ENCODE data around the gene S100PBP. TPM values are rescaled to one million over a fixed set of nuclear protein-coding genes. Genes with fewer than 3 reads are reported as not detected.

The S100PBP gene
- polyA plus RNA-seq, 2 of the 4 experiments (the other 2 are of a cell fraction), result 16.1 to 41.9 TPM

DNA sequence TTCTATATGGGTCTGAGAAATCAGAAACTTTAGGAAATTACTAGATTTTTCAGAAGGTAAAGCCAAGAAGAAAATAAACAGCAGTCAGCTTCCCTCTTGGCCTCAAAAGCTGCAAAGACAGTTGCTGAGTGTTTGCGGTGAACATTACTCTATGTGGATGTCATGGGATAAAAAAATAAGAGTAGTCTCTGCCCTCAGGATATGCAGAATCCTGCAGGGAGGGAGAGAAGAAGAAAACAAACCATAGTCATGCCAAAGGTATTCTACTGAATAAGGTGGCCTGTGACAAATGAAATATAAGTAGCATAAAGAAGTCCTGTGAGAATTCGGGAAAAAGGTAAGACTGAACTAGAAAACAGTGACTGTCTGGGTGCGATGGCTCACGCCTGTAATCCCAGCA, 19.3 kb upstream of the S100PBP start:
- POLR2A ChIA-PET, result no interaction called here
- no peak overlapping the region for H3K4me3 ChIP-seq
- H3K4me1 ChIP-seq, result peaks cover 28% of the 10 kb centered on the region
- 56% methylated on average over 4 of the region's 4 CpGs for WGBS (ENCODE audit: missing lambda C conversion rate)
- no peak for FAIRE-seq
- H3K4me2 ChIP-seq, result no peak overlapping the region
- no peaks in the 10 kb centered on the region for H3K9me3 ChIP-seq
- TF ChIP-seq, protein P1, sequence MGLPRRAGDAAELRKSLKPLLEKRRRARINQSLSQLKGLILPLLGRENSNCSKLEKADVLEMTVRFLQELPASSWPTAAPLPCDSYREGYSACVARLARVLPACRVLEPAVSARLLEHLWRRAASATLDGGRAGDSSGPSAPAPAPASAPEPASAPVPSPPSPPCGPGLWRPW (IDR thresholded peaks at IDR 0.05), result no peak
- TF ChIP-seq, protein P2, sequence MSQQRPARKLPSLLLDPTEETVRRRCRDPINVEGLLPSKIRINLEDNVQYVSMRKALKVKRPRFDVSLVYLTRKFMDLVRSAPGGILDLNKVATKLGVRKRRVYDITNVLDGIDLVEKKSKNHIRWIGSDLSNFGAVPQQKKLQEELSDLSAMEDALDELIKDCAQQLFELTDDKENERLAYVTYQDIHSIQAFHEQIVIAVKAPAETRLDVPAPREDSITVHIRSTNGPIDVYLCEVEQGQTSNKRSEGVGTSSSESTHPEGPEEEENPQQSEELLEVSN (IDR thresholded peaks at IDR 0.05; ENCODE audit: borderline replicate concordance, low read depth), result no peak
- peak overlapping the region in 1 of 2 experiments; percentile 32; a peak in 1 of 6 replicates for H3K27ac ChIP-seq
- DNase-seq (ENCODE audit: low read depth in 1 of 2, low spot score in 1 of 2), result no peak
- ATAC-seq, result 0 out of 6 replicates have a peak, but pooled peaks of 1 of the 2 experiments have one; percentile 39
- CTCF ChIA-PET, result no interaction called here

DNA sequence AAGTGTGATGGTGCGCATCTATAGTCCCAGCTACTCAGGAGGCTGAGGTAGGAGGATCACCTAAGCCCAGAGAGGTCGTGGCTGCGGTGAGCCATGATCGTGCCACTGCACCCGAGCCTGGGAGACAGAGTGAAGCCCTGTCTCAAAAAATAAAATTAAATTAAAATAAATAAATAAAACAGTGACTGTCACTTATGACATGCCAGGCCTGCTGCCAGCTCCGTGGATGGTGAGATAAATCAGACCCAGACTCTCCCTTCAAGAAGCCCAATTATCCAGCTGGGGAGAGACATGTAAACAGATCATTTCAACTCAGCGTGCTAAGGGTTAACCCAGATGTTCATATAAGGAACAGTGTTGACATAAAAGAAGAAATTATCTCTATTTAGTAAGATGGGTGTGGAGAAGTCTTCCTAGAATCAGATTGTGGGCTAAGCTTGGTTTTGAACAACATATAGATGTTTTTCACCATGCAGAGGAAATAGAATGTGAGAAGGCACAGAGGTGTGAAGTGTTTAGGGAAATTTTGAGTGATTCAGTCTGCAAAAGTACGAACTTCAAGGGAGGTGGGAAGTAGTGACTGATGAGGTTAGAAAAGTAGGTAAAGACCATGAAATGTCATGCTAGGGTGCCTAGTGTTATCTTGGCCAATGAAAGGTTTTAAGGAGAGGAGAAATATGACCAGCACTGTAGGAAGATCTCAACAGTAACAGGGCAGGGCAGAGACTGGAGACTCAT, 18.6 kb upstream of the S100PBP start:
- no peak for DNase-seq (ENCODE audit: low read depth in 1 of 2, low spot score in 1 of 2)
- ChIA-PET CTCF (no interaction called here), POLR2A (no interaction called here)
- no peak for ATAC-seq
- Histone ChIP-seq H3K4me1 (peaks cover 28% of the 10 kb centered on the region), H3K27ac (no peak overlapping the region), H3K4me3 (no peak overlapping the region), H3K9me3 (no peaks in the 10 kb centered on the region), H3K4me2 (no peak overlapping the region)
- FAIRE-seq, result no peak
- WGBS (ENCODE audit: missing lambda C conversion rate), result 85% methylated on average over 8 of the region's 8 CpGs
- TF ChIP-seq MAFK (IDR thresholded peaks at IDR 0.05; ENCODE audit: partially characterized antibody) (no peak), RNF2 (IDR thresholded peaks at IDR 0.05; ENCODE audit: borderline replicate concordance, low read depth) (no peak), POLR2A (IDR thresholded peaks at IDR 0.05; ENCODE audit: low read length) (no peak), EHF (CRISPR knock-in tag; IDR thresholded peaks at IDR 0.05) (no peak), RFX5 (IDR thresholded peaks at IDR 0.05) (no peak), CHD2 (IDR thresholded peaks at IDR 0.05; ENCODE audit: low read length, partially characterized antibody) (no peak), CEBPB (IDR thresholded peaks at IDR 0.05) (no peak), SREBF2 (IDR thresholded peaks at IDR 0.05) (no peak), JUNB (IDR thresholded peaks at IDR 0.05) (no peak), TFCP2L1 (CRISPR knock-in tag; IDR thresholded peaks at IDR 0.05) (no peak), FOXS1 (CRISPR knock-in tag; IDR thresholded peaks at IDR 0.05) (no peak), EP300 (IDR thresholded peaks at IDR 0.05) (no peak), FOSB (CRISPR knock-in tag; IDR thresholded peaks at IDR 0.05) (no peak), MYC (IDR thresholded peaks at IDR 0.05; ENCODE audit: borderline replicate concordance, low read length) (no peak), NFE2L2 (conservative IDR thresholded peaks at IDR 0.05; ENCODE audit: low read length) (no peak), ZSCAN20 (CRISPR knock-in tag; IDR thresholded peaks at IDR 0.05) (no peak), FOSL2 (IDR thresholded peaks at IDR 0.05) (no peak), FOSL2 (CRISPR knock-in tag; IDR thresholded peaks at IDR 0.05) (no peak)
- TF ChIP-seq, protein P3, sequence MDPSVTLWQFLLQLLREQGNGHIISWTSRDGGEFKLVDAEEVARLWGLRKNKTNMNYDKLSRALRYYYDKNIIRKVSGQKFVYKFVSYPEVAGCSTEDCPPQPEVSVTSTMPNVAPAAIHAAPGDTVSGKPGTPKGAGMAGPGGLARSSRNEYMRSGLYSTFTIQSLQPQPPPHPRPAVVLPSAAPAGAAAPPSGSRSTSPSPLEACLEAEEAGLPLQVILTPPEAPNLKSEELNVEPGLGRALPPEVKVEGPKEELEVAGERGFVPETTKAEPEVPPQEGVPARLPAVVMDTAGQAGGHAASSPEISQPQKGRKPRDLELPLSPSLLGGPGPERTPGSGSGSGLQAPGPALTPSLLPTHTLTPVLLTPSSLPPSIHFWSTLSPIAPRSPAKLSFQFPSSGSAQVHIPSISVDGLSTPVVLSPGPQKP (IDR thresholded peaks at IDR 0.05; ENCODE audit: low read depth, low read length), result no peak
- TF ChIP-seq, protein P4, sequence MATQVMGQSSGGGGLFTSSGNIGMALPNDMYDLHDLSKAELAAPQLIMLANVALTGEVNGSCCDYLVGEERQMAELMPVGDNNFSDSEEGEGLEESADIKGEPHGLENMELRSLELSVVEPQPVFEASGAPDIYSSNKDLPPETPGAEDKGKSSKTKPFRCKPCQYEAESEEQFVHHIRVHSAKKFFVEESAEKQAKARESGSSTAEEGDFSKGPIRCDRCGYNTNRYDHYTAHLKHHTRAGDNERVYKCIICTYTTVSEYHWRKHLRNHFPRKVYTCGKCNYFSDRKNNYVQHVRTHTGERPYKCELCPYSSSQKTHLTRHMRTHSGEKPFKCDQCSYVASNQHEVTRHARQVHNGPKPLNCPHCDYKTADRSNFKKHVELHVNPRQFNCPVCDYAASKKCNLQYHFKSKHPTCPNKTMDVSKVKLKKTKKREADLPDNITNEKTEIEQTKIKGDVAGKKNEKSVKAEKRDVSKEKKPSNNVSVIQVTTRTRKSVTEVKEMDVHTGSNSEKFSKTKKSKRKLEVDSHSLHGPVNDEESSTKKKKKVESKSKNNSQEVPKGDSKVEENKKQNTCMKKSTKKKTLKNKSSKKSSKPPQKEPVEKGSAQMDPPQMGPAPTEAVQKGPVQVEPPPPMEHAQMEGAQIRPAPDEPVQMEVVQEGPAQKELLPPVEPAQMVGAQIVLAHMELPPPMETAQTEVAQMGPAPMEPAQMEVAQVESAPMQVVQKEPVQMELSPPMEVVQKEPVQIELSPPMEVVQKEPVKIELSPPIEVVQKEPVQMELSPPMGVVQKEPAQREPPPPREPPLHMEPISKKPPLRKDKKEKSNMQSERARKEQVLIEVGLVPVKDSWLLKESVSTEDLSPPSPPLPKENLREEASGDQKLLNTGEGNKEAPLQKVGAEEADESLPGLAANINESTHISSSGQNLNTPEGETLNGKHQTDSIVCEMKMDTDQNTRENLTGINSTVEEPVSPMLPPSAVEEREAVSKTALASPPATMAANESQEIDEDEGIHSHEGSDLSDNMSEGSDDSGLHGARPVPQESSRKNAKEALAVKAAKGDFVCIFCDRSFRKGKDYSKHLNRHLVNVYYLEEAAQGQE (IDR thresholded peaks at IDR 0.05), result no peak
- TF ChIP-seq, protein P2 (IDR thresholded peaks at IDR 0.05; ENCODE audit: borderline replicate concordance, low read depth), result no peak

All from A549 (cell line).